ENCODE data around the gene MBNL1. TPM values are rescaled to one million over a fixed set of nuclear protein-coding genes. Genes with fewer than 3 reads are reported as not detected.

The MBNL1 gene
- total RNA-seq, 2 experiments from 2014 or later = 163 to 174 TPM

DNA sequence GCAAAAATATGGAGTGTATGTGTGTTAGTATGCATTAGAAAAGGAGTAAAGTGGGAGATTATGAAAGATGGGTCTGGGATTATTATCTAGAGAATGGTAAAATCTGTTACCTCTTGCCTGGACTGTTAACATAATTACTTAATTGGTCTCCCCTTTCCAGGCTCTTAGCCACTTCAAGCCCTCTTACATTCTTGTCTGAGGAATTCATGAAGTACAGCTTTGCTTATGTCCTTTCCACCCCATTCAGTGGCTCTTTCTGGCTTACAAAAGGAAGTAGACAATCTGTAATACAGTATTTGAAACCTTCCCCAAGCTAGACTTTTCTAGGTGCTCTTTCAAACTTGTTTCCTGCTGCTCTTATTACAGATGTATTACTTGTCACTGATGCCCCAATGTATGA, 129.8 kb downstream of the MBNL1 start:
- H3K9me2 ChIP-seq (ENCODE audit: insufficient read depth, low read length) = no peaks in the 10 kb centered on the region
- H2AFZ ChIP-seq (ENCODE audit: low read length) = no peak overlapping the region
- CTCF ChIA-PET (ENCODE audit: unreplicated experiment) = no interaction called here
- peaks cover 15% of the 10 kb centered on the region for H4K20me1 ChIP-seq (ENCODE audit: insufficient read depth, low read length)
- no peak overlapping the region for H3K27ac ChIP-seq (ENCODE audit: low read depth, low read length, poor library complexity, severe bottlenecking)
- BruUV-seq (replicated peaks) = no TSS peak
- TF ChIP-seq, protein P1, sequence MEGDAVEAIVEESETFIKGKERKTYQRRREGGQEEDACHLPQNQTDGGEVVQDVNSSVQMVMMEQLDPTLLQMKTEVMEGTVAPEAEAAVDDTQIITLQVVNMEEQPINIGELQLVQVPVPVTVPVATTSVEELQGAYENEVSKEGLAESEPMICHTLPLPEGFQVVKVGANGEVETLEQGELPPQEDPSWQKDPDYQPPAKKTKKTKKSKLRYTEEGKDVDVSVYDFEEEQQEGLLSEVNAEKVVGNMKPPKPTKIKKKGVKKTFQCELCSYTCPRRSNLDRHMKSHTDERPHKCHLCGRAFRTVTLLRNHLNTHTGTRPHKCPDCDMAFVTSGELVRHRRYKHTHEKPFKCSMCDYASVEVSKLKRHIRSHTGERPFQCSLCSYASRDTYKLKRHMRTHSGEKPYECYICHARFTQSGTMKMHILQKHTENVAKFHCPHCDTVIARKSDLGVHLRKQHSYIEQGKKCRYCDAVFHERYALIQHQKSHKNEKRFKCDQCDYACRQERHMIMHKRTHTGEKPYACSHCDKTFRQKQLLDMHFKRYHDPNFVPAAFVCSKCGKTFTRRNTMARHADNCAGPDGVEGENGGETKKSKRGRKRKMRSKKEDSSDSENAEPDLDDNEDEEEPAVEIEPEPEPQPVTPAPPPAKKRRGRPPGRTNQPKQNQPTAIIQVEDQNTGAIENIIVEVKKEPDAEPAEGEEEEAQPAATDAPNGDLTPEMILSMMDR (conservative IDR thresholded peaks at IDR 0.05; ENCODE audit: low read length) = no peak
- TF ChIP-seq EZH2phosphoT487 (IDR thresholded peaks at IDR 0.05; ENCODE audit: borderline replicate concordance, low read depth, low read length) = no peak
- intact Hi-C loops (cut with micrococcal nuclease; ENCODE audit: unreplicated experiment) = no loop called here
- peaks cover 33% of the 10 kb centered on the region for H3K36me3 ChIP-seq (ENCODE audit: insufficient read depth, low read length)
- no peak overlapping the region for H3K4me3 ChIP-seq (ENCODE audit: low read depth, low read length, poor library complexity, severe bottlenecking)
- H3K4me2 ChIP-seq (ENCODE audit: low read length) = no peak overlapping the region
- H3K79me2 ChIP-seq (ENCODE audit: insufficient read depth, low read depth, low read length) = peaks cover 94% of the 10 kb centered on the region
- no peak for DNase-seq (ENCODE audit: low spot score)
- POLR2A ChIA-PET = interaction anchor here (0.8 to 2.3 kb wide), 11 partner anchors 8 to 221 kb away, joined by 3 to 18 read pairs (median 5); no protein-coding TSS in a partner anchor
- no peaks in the 10 kb centered on the region for H3K9me3 ChIP-seq (ENCODE audit: low read length)
- peaks cover 22% of the 10 kb centered on the region for H3K4me1 ChIP-seq (ENCODE audit: insufficient read depth, low read length, poor library complexity, severe bottlenecking)

DNA sequence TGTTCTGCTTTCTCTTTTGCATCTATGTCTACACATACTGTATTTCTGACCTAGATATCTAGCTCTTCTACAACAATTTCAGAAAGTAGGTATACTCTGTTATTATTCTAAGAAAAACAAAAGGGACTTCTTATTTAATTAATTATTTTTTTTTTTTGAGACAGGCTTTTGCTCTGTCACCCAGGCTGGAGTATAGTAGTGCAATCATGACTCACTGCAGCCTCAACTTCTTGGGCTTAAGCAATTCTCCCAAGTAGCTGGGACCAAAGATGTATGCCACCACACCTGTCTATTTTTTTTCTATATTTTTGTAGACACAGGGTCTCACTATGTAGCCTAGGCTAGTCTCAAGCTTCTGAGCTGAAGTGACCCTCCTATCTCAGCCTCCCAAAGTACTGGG, 130.6 kb downstream of the MBNL1 start:
- peaks cover 32% of the 10 kb centered on the region for H3K36me3 ChIP-seq (ENCODE audit: insufficient read depth, low read length)
- ChIA-PET POLR2A (interaction anchor here (0.6 to 2.3 kb wide), 17 partner anchors 9 to 490 kb away, joined by 3 to 18 read pairs (median 4); no protein-coding TSS in a partner anchor), CTCF (ENCODE audit: unreplicated experiment) (no interaction called here)
- peaks cover 18% of the 10 kb centered on the region for H4K20me1 ChIP-seq (ENCODE audit: insufficient read depth, low read length)
- H3K4me3 ChIP-seq (ENCODE audit: low read depth, low read length, poor library complexity, severe bottlenecking) = no peak overlapping the region
- TF ChIP-seq, protein P1 (conservative IDR thresholded peaks at IDR 0.05; ENCODE audit: low read length) = no peak
- TF ChIP-seq EZH2phosphoT487 (IDR thresholded peaks at IDR 0.05; ENCODE audit: borderline replicate concordance, low read depth, low read length) = no peak
- no peak for DNase-seq (ENCODE audit: low spot score)
- H2AFZ ChIP-seq (ENCODE audit: low read length) = no peak overlapping the region
- H3K4me1 ChIP-seq (ENCODE audit: insufficient read depth, low read length, poor library complexity, severe bottlenecking) = peaks cover 18% of the 10 kb centered on the region
- H3K9me3 ChIP-seq (ENCODE audit: low read length) = no peaks in the 10 kb centered on the region
- H3K4me2 ChIP-seq (ENCODE audit: low read length) = no peak overlapping the region
- H3K79me2 ChIP-seq (ENCODE audit: insufficient read depth, low read depth, low read length) = peaks cover 94% of the 10 kb centered on the region
- H3K27ac ChIP-seq (ENCODE audit: low read depth, low read length, poor library complexity, severe bottlenecking) = no peak overlapping the region
- no peaks in the 10 kb centered on the region for H3K9me2 ChIP-seq (ENCODE audit: insufficient read depth, low read length)
- BruUV-seq (replicated peaks) = no TSS peak
- intact Hi-C loops (cut with micrococcal nuclease; ENCODE audit: unreplicated experiment) = no loop called here

DNA sequence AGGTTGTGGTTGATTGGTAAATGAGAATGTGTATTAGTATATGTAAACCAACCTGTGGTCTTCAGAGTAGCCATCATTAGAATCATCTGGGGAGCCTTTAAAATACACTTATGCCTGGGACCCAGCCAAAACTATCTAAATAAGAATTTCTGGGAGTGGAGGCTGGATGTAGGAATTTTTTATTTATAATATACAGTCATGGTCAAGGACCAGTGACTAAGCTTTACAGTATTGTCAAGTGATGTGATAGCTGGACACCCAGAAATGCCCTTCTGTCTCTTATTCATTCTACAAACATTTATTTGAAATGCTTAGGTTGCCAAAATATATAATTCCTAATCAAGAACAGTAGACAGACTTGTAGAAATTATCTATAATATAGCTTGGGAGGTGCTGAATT, 132.2 kb downstream of the MBNL1 start:
- no peaks in the 10 kb centered on the region for H3K9me3 ChIP-seq (ENCODE audit: low read length)
- H3K27ac ChIP-seq (ENCODE audit: low read depth, low read length, poor library complexity, severe bottlenecking) = no peak overlapping the region
- H3K4me1 ChIP-seq (ENCODE audit: insufficient read depth, low read length, poor library complexity, severe bottlenecking) = peaks cover 18% of the 10 kb centered on the region
- H3K79me2 ChIP-seq (ENCODE audit: insufficient read depth, low read depth, low read length) = peaks cover 95% of the 10 kb centered on the region
- no peak for DNase-seq (ENCODE audit: low spot score)
- TF ChIP-seq, protein P1 (conservative IDR thresholded peaks at IDR 0.05; ENCODE audit: low read length) = no peak
- no peak for TF ChIP-seq EZH2phosphoT487 (IDR thresholded peaks at IDR 0.05; ENCODE audit: borderline replicate concordance, low read depth, low read length)
- no peaks in the 10 kb centered on the region for H3K9me2 ChIP-seq (ENCODE audit: insufficient read depth, low read length)
- H2AFZ ChIP-seq (ENCODE audit: low read length) = no peak overlapping the region
- intact Hi-C loops (cut with micrococcal nuclease; ENCODE audit: unreplicated experiment) = no loop called here
- peaks cover 25% of the 10 kb centered on the region for H4K20me1 ChIP-seq (ENCODE audit: insufficient read depth, low read length)
- no peak overlapping the region for H3K4me2 ChIP-seq (ENCODE audit: low read length)
- ChIA-PET CTCF (ENCODE audit: unreplicated experiment) (no interaction called here), POLR2A (interaction anchor here (0.5 to 1.2 kb wide), 5 partner anchors 9 to 197 kb away, joined by 3 to 4 read pairs (median 4); no protein-coding TSS in a partner anchor)
- H3K36me3 ChIP-seq (ENCODE audit: insufficient read depth, low read length) = peaks cover 24% of the 10 kb centered on the region
- BruUV-seq (replicated peaks) = no TSS peak
- no peak overlapping the region for H3K4me3 ChIP-seq (ENCODE audit: low read depth, low read length, poor library complexity, severe bottlenecking)
